PC-9 (cell line): ENCODE results near the gene ZDHHC14. TPM values are rescaled to one million over a fixed set of nuclear protein-coding genes. Genes with fewer than 3 reads are reported as not detected.

Experiments used
- BruUV-seq: library from RNA; stranded (reverse); fragments of 400-500 nt; replicated peaks from 2 replicates; lab custom pipeline; 2021; lab: Mats Ljungman, UMichigan
- CTCF ChIA-PET: fragments of 300-600 bp; sonication (Branson Sonifier 250); formaldehyde crosslinking; loops from one replicate; lab custom pipeline; 2022; ENCODE audit warnings: antibody characterized with exemption; lab: Charles Lee
- POLR2A ChIA-PET: fragments of 300-600 bp; sonication (Branson Sonifier 250); formaldehyde crosslinking; loops from one replicate; lab custom pipeline; 2022; ENCODE audit warnings: antibody characterized with exemption; ENCODE audit not compliant: unreplicated experiment; lab: Charles Lee
- DNase-seq, 2 experiments: peaks; one replicate each; pipeline versions ENCODE4 v3.0.0 to v3.0.0-alpha.2; 2015 to 2022; ENCODE audit warnings: mixed read lengths in 1 of 2
- H2AFZ ChIP-seq: fragments of 200-600 bp; sonication (generic); 2 replicates; pipeline ENCODE4 v1.8.1; 2017; ENCODE audit warnings: antibody characterized with exemption
- H3F3A ChIP-seq: fragments of 200-600 bp; sonication (generic); 2 replicates; pipeline ENCODE4 v1.8.1; 2017; ENCODE audit warnings: antibody characterized with exemption, mild to moderate bottlenecking, low read depth; ENCODE audit not compliant: insufficient read depth
- H3K27ac ChIP-seq: fragments of 200-600 bp; sonication (generic); 2 replicates; pipeline ENCODE4 v1.6.1; 2016; ENCODE audit warnings: mixed run types
- H3K27me3 ChIP-seq: fragments of 200-600 bp; sonication (generic); 2 replicates; pipeline ENCODE4 v1.6.1; 2016; ENCODE audit warnings: low read depth, mixed run types; ENCODE audit not compliant: insufficient read depth
- H3K36me3 ChIP-seq: fragments of 200-600 bp; sonication (generic); 2 replicates; pipeline ENCODE4 v1.6.1; 2016; ENCODE audit warnings: low read depth, mixed run types
- H3K4me1 ChIP-seq: fragments of 200-600 bp; sonication (generic); replicated peaks from 2 replicates; pipeline ENCODE4 v1.6.1; 2016; ENCODE audit warnings: mixed run types; ENCODE audit not compliant: insufficient read depth
- H3K4me2 ChIP-seq: fragments of 200-600 bp; sonication (generic); 2 replicates; pipeline ENCODE4 v1.6.1; 2017; ENCODE audit warnings: mixed run types
- H3K4me3 ChIP-seq: fragments of 200-600 bp; sonication (generic); 2 replicates; pipeline ENCODE4 v1.6.1; 2016; ENCODE audit warnings: mixed run types
- H3K79me2 ChIP-seq: fragments of 200-600 bp; sonication (generic); 2 replicates; pipeline ENCODE4 v1.6.1; 2017; ENCODE audit warnings: low read depth, mixed run types
- H3K9me2 ChIP-seq: fragments of 200-600 bp; sonication (generic); 2 replicates; pipeline ENCODE4 v1.8.1; 2017; ENCODE audit warnings: mild to moderate bottlenecking; ENCODE audit not compliant: insufficient read depth
- H3K9me3 ChIP-seq: fragments of 200-600 bp; sonication (generic); 2 replicates; pipeline ENCODE4 v1.8.1; 2016; ENCODE audit warnings: low read depth; ENCODE audit not compliant: insufficient read depth
- H4K20me1 ChIP-seq: fragments of 200-600 bp; sonication (generic); 2 replicates; pipeline ENCODE4 v1.8.1; 2017; ENCODE audit not compliant: insufficient read depth
- EZH2 ChIP-seq: fragments of 200-600 bp; sonication (generic); IDR thresholded peaks from 2 replicates; pipeline ENCODE4 v1.8.0; 2017; ENCODE audit warnings: antibody characterized with exemption, low read depth
- intact Hi-C: fragments of 100-400 bp; cut with micrococcal nuclease; formaldehyde crosslinking; loops from one replicate; pipeline ENCODE4 v1.10.0; 2022; ENCODE audit not compliant: unreplicated experiment
- total RNA-seq: library from RNA; stranded (reverse); gene quantifications from 2 replicates; pipeline ENCODE4 v1.2.3, GENCODE V29; 2021
- TF ChIP-seq, protein P1 (sequence below): fragments of 200-600 bp; sonication (generic); conservative IDR thresholded peaks from 2 replicates; pipeline ENCODE4 v1.6.1; 2017; ENCODE audit warnings: mixed run types, antibody characterized with exemption, mild to moderate bottlenecking, moderate library complexity

ZDHHC14 gene
- total RNA-seq, 1 experiment from 2014 or later: 5.6 TPM

DNA sequence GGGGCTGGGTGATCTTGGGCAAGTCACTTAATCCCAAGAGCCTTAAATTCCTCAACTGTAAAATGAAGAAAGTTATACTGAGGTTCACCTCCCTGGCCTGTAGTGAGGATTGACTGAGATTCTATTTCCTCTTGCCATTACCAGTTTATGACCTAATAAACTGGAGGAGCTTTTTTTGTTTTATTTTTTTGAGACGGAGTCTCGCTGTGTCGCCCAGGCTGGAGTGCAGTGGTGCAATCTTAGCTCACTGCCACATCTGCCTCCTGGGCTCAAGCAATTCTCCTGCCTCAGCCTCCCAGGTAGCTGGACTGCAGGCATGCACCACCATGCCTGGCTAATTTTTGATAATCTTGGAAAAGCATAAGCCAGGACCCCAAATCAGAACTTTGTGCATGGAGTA, 280.7 kb downstream of the ZDHHC14 start:
- Histone ChIP-seq H3K4me3 (no peak overlapping the region), H3K36me3 (no peaks in the 10 kb centered on the region), H3K4me1 (no peaks in the 10 kb centered on the region), H2AFZ (no peak overlapping the region), H3K27ac (no peak overlapping the region), H3K4me2 (no peak overlapping the region), H3K9me3 (no peaks in the 10 kb centered on the region), H3K9me2 (no peaks in the 10 kb centered on the region), H3F3A (no peaks in the 10 kb centered on the region), H3K79me2 (no peaks in the 10 kb centered on the region), H3K27me3 (no peaks in the 10 kb centered on the region), H4K20me1 (no peaks in the 10 kb centered on the region)
- ChIA-PET POLR2A (no interaction called here), CTCF (no interaction called here)
- no TSS peak for BruUV-seq
- intact Hi-C loops: loop anchor here (10.0 kb wide), 1 partner anchor 213 kb away; no protein-coding TSS in a partner anchor
- DNase-seq: no peak
- TF ChIP-seq EZH2: no peak
- TF ChIP-seq, protein P1, sequence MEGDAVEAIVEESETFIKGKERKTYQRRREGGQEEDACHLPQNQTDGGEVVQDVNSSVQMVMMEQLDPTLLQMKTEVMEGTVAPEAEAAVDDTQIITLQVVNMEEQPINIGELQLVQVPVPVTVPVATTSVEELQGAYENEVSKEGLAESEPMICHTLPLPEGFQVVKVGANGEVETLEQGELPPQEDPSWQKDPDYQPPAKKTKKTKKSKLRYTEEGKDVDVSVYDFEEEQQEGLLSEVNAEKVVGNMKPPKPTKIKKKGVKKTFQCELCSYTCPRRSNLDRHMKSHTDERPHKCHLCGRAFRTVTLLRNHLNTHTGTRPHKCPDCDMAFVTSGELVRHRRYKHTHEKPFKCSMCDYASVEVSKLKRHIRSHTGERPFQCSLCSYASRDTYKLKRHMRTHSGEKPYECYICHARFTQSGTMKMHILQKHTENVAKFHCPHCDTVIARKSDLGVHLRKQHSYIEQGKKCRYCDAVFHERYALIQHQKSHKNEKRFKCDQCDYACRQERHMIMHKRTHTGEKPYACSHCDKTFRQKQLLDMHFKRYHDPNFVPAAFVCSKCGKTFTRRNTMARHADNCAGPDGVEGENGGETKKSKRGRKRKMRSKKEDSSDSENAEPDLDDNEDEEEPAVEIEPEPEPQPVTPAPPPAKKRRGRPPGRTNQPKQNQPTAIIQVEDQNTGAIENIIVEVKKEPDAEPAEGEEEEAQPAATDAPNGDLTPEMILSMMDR: no peak

DNA sequence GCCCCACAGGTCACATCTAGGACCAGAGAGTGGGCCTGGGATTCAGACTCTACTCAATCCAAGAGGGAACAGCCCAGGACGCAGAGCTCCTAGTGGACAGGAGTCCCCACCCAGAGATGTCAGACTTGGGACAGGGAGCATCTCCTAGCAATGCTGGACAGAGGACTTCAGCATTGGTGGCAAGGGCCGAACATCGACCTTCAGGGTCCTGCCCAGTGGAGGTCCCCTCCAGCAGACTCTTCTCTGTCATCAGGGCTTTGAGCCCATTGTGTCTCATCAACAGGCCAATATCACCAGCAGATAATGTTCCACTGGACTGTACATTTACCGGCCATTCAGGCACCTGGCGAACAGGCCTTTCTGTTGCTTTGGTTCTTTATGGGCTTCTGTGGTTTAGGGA, 282.3 kb downstream of the ZDHHC14 start:
- H2AFZ ChIP-seq: no peak overlapping the region
- no peaks in the 10 kb centered on the region for H3K27me3 ChIP-seq
- no peaks in the 10 kb centered on the region for H3K4me1 ChIP-seq
- H3K27ac ChIP-seq: no peak overlapping the region
- no TSS peak for BruUV-seq
- H3K36me3 ChIP-seq: no peaks in the 10 kb centered on the region
- no peak overlapping the region for H3K4me2 ChIP-seq
- H3K79me2 ChIP-seq: no peaks in the 10 kb centered on the region
- no peak overlapping the region for H3K4me3 ChIP-seq
- POLR2A ChIA-PET: no interaction called here
- H4K20me1 ChIP-seq: no peaks in the 10 kb centered on the region
- intact Hi-C loops: loop anchor here (10.0 kb wide), 1 partner anchor 212 kb away; no protein-coding TSS in a partner anchor
- H3F3A ChIP-seq: no peaks in the 10 kb centered on the region
- CTCF ChIA-PET: no interaction called here
- no peaks in the 10 kb centered on the region for H3K9me3 ChIP-seq
- no peak for DNase-seq
- H3K9me2 ChIP-seq: no peaks in the 10 kb centered on the region
- TF ChIP-seq, protein P1: no peak
- no peak for TF ChIP-seq EZH2

DNA sequence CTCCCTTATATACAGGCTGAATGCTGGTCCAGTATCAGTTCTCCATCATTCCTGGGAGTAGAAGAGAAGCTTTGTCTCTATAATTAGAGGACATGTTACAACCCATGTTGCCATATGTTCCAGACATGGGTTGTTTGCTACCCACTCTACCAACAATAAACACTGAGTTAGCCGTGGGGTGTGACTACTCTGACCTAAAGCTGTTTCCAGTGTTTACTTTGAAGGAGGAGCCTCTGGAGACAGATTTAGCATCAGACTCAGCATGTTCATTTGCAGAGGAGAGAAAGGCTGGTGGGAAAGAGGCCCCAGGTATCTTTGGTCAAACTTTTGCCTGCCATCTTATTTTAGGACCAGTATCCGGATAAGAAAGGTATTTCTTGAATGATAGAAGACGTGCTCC, 284.2 kb downstream of the ZDHHC14 start:
- Histone ChIP-seq H2AFZ (no peak overlapping the region), H3K9me3 (no peaks in the 10 kb centered on the region), H3K36me3 (no peaks in the 10 kb centered on the region), H3K4me2 (no peak overlapping the region), H3K4me1 (no peaks in the 10 kb centered on the region), H3F3A (no peaks in the 10 kb centered on the region), H3K4me3 (no peak overlapping the region), H4K20me1 (no peaks in the 10 kb centered on the region), H3K9me2 (no peaks in the 10 kb centered on the region), H3K27ac (no peak overlapping the region), H3K79me2 (no peaks in the 10 kb centered on the region), H3K27me3 (no peaks in the 10 kb centered on the region)
- TF ChIP-seq, protein P1: no peak
- no peak for TF ChIP-seq EZH2
- POLR2A ChIA-PET: no interaction called here
- intact Hi-C loops: loop anchor here (10.0 kb wide), 1 partner anchor 210 kb away; no protein-coding TSS in a partner anchor
- no peak for DNase-seq
- CTCF ChIA-PET: no interaction called here
- no TSS peak for BruUV-seq
